ENCODE data around the gene SDE2.
"Not testable (repeated sequence)": the region's sequence is repeated elsewhere in the genome, so short reads cannot be mapped to it uniquely, and the experiment has no call there.

The SDE2 gene

DNA sequence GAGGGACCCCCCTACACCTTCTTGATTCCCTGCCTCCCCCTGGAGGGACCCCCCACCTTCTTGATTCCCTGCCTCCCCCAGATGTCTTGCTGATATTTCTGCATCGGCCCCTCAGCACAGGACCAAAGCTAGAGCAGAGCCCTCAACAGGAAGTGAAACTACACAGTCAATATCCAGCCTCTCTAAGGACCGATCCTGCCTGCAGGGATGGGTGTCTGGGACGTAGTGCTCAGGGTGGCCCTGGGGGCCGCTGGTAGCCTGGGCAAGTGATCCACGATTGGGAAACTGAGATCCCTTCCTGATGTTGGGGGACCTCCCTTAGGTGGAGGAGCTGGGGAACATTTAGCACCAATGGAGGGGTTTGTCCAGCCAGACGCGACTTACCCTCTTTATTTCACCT is 54.2 kb downstream of the SDE2 start:
- no peak for DNase-seq

DNA sequence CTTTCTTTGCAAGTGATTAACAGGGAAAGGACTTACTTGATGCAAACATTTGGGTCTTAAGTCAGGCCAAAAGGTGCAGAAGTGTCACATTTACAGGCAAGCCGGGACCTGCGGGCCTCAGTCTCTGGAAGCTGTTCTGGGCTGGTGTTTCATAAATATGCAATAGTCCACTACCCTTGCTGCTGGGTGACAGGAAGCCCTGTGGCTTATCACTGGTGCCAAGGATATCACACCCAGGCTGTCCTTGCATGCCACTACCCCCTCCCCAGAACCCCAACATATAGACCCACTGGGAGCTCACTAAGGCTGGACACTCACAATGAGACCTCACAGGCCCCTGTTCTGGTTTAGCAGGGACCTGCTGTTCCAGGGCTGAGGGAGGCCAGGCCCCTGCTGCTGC is 54.8 kb downstream of the SDE2 start:
- no peak for DNase-seq

GRCh38 chr1:225943582-225943981 is 55.6 kb downstream of the SDE2 start:
- no peak for DNase-seq

- no peak for DNase-seq
These were observed 56.6 kb downstream of the SDE2 start for GRCh38 chr1:225942574-225942973.

DNA sequence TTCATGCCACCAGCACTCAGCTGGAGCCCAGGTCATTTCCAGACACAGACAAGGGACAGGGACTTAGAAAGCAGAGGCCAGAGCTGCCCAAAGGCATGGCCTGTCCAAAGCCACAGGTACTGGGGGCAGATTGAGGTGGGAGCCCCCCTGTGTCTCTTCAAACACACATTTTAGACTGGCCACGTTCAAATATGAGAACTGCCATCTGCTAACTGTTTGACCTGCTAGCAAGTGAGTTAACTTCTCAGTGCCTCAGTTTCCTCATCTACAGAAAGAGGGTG is 57.3 kb downstream of the SDE2 start:
- DNase-seq, result no peak

- no peak for DNase-seq
These were observed 57.8 kb downstream of the SDE2 start, which contains the start of gene LEFTY2 for GRCh38 chr1:225941187-225941941. Gene LEFTY2, minus strand, starts transcription at chr1:225941220. Its CDS starts 80 bp downstream, at chr1:225941140.

DNA sequence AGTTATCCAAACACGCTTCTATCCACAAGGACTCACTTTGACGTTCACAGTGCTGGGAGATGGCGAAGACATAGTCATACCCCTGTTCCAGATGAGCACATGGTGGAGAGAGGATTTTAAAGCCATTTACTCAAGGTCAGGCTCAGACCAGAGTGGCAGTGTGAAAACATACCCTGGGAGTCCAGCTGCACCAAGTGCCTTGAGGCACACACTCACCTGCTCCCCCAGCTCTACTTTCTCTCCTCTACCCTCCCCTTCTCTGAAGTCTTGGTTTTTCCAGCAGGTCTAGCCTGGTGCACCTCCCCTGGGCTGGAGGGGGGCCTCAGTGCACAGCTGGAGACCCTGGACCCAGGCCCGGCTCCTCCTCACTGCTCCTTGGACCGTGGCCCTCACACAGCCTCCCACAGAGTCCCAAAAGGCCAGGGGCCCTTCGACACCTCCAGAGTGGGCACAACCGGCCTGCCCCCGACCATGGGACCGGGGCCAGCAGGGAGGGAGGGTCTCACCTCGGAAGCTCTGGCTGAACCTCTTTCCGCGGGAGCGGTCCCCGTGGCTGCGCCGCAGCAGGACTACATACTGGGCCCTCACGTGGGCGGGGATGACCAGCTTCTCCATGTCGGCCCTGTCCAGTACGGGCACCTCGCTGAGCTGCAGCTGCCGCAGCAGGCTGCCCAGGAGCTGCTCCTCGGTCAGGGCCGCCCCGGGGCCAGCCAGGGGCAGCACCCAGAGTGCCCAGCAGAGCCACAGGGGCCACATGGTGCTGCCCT is 58.6 kb downstream of the SDE2 start:
- no peak for DNase-seq

GRCh38 chr1:225939939-225940310 is 59.2 kb downstream of the SDE2 start:
- not testable (repeated sequence) for DNase-seq

DNA sequence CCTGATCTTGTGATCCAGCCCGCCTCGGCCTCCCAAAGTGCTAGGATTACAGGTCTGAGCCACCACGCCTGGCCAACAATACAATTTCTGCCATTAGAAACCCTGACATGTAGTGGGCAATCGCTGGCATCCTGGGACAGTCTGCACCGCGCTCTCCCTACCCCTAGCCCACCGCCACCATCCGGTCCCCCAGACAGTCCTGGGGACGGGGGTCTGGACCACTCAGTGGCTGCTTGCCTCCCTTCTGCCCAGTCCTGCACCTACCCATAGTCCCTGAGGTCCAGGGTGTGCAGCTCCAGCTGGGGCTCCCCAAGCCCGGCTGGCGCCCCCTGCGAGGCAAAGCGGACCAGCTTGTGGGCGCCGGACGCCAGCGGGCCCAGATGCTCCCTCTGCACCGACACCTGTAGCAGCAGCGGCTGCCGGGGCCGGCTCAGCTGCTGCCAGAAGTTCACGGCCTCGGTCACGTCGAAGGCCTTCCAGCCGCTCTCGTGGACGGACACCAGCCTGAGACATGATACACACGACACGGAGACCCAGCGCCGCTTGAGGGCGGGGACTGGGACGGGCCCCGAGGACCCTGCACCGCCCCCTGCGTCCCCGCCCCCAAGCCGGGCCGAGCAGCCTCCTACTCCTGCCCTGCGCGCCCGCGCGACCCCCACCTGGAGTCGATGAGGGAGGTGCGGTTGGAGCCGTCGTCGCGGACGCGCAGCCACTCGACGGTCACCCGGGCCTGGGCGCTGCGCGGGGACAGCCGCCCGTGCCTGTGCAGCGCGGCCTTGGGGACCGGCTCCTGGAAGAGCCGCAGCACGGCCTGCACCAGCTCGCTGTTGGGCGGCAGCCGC is 59.8 kb downstream of the SDE2 start:
- DNase-seq, result not testable (repeated sequence)

GRCh38 chr1:225937048-225937968 is 61.8 kb downstream of the SDE2 start:
- no peak for DNase-seq

DNA sequence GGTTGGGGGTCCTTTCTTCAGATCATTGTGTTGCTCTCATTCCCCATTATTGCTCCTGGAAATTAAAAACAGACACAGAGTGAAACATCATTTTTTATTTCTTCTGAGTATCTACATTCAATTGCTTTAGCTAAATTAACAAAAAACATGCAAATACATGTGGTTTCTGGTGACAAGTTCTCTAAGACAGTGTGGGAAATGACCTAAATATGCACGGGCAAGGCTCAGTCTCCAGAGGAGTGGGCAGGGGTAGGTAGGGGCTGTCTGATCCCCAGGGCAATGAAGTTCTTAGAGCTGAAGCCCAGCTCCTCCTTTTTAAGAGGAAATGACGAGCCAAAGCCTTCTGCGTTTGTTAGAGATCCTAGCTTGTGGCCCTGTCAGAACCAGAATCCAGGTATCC is 62.6 kb downstream of the SDE2 start:
- no peak for DNase-seq

GRCh38 chr1:225936086-225936485 is 63.1 kb downstream of the SDE2 start:
- not testable (repeated sequence) for DNase-seq

- no peak for DNase-seq
These were observed 64.4 kb downstream of the SDE2 start for GRCh38 chr1:225934711-225935110.

DNA sequence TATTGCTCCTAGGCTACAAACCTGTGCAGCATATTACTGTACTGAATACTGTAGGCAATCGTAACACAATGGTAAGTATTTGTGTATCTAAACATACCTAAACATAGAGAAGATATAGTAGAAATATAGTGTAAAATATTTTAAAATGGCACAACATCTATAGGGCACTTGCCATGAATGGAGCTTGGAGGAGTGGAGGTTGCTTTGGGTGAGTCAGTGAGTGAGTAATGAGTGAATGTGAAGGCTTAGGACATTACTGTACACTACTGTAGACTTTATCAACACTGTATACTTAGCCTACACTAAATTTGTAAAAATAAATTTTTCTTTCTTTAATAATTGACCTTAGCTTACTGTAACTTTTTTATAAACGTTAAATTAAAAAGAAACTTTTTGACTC is 66.1 kb downstream of the SDE2 start:
- DNase-seq, result no peak
